Stimulated activated CD8-positive, alpha-beta memory T cell treated with anti-CD3 and anti-CD28 coated beads, Interleukin-7, amount 100 ng/mL, for 48 hours (primary cell): ENCODE measurements around the gene PDE4B.

ENCODE experiments used
- DNase-seq, 2 donors: peaks; one replicate each; pipeline ENCODE4 v3.0.0-alpha.2; 2020; ENCODE audit warnings: low read depth in 1 of 2; ENCODE audit errors: extremely low read depth in 1 of 2

Gene PDE4B

GRCh38 chr1:66325594-66326380 is 533.1 kb downstream of the PDE4B start:
- no peak for DNase-seq

GRCh38 chr1:66326867-66327266 is 534.2 kb downstream of the PDE4B start:
- DNase-seq, result no peak

- DNase-seq, result no peak
Observed at GRCh38 chr1:66327588-66327987, 534.9 kb downstream of the PDE4B start.

DNA sequence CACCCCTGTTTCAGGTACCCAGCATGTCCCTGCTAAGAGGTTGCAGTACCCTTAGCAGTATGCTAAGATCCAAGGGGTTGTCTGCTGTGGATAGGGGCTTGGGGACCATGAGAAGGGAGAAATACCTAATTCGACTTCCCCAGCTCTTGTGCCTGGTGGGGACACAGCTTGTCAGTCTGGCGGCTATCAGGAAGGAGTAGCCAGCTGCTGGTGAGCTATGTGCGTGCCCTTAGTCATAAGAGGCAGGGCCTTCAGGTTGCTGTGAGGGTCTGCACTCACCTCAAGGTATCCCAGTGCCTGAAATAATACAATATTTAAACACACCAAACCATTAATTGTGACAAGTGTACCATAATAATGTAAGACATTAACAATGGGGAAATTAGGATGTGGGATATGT is 536.2 kb downstream of the PDE4B start:
- DNase-seq, result no peak

- no peak for DNase-seq
Observed at GRCh38 chr1:66330722-66331141, 538.0 kb downstream of the PDE4B start.

DNA sequence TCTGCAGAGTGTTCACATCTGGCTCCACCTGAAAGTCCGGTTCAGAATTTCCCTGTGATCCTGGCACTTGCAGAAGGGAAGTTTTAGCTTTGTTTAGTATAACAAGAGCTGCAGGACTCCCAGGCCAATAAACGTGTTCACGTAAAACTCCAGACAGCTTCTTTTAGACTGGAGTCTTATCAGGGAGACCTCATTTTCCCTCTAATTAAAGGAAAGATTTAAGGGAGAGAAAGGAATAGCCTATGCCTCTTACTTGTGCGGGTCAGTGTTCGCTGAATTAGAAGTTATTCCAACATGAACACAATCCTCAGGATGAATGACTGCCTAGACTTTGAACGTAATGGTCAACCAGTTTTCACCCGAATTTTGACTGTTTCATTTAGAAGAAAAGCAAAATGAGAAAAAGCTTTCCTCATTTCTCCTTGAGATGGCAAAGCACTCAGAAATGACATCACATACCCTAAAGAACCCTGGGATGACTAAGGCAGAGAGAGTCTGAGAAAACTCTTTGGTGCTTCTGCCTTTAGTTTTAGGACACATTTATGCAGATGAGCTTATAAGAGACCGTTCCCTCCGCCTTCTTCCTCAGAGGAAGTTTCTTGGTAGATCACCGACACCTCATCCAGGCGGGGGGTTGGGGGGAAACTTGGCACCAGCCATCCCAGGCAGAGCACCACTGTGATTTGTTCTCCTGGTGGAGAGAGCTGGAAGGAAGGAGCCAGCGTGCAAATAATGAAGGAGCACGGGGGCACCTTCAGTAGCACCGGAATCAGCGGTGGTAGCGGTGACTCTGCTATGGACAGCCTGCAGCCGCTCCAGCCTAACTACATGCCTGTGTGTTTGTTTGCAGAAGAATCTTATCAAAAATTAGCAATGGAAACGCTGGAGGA is 539.2 kb downstream of the PDE4B start:
- peak in 1 of 2 donors; percentile 26 for DNase-seq

DNA sequence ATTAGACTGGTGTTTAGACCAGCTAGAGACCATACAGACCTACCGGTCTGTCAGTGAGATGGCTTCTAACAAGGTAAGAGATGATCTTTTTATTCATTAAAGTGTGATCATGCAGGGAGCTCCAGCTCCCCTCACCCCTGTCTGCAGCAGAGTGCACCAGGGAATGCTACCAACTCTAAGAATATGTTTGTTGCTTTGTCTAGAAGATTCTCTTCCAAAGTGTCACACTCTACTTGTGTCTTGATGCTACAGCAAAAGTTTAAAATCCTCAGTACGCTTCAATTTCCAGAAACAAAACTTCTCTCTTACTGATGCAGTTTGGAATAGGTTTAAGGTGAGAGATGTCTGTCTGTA is 539.8 kb downstream of the PDE4B start:
- no peak for DNase-seq

- no peak for DNase-seq
Observed at GRCh38 chr1:66333466-66334199, 540.9 kb downstream of the PDE4B start.

- no peak for DNase-seq
Observed at GRCh38 chr1:66334318-66334717, 541.6 kb downstream of the PDE4B start.

DNA sequence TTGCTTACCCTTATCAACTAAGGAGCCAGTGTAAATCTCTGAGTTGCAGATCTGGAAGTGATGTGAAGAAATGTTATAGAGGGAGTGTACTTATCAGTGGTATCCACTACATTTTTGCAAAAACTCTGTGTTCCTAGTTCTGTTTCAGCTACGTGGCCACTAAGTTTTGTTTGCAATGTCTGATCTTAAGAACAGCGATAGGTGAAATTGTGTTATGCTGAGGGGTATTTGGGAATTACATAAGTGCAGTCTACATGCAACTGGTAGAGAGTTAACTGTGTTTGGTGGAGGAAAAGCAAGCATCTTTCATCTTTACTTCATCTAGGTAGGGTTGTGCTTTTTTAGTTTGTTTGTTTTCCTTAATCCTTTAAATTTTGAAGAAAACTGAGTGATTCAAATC is 542.4 kb downstream of the PDE4B start:
- no peak for DNase-seq

- peak; percentile 54 to 69 for DNase-seq
Observed at GRCh38 chr1:66335859-66336640, 543.4 kb downstream of the PDE4B start.

DNA sequence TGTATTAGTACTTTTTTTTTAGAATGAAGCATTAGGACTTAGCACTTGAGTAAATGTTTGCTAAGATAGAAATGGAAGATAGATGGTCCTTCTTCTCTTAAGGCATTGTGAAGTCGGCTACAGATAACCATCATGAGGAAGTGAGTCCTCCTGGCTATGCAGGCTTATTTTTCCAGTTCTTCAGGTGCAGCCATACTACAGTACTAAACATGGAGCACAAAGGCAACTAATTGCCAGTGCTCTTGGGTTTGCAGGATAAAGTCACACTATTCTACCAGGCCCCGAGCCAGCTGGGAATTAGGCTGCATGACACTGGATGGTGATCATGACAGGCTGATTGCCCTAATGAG is 543.9 kb downstream of the PDE4B start:
- no peak for DNase-seq

DNA sequence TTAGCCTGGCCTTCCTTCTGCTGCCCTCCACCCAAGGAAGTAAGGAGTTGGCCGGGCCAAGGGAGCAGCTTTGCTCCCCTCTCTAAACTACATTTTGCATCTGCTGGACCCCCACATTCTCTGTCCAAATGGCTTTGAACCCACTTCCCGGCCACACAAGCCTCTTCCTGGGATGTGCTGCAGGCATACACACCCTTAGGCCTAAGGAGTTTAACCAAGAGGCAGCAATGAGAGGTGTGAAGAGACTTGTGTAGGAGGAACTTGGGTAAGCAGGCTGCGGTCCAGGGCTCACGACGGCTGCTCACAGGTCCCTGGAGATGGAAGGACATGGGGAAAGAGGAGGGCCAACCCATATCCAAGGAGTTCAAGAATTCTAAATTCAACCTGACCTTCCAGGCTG is 544.6 kb downstream of the PDE4B start:
- DNase-seq, result no peak

DNA sequence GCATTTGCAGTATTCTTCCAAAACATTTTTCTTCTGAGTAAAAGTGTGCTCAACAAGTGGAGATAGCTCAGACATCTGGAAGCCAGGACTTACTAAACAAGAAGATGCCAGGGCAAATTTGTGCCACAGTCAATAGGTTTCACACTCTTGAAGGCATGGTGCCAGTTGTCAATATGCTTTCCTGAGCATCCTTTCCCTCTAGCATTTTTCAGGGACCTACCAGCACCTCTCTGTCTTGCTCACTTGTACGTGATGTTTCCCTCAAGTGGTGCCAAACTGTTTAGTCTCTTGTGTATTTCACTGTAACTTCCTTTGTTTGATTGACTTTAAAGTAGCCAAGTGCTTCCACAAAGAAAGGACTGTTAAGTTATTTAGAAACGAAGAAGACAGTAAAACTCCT is 547.2 kb downstream of the PDE4B start:
- DNase-seq, result no peak

GRCh38 chr1:66341446-66342089 is 548.9 kb downstream of the PDE4B start:
- no peak for DNase-seq

GRCh38 chr1:66342707-66343106 is 550.0 kb downstream of the PDE4B start:
- no peak for DNase-seq

DNA sequence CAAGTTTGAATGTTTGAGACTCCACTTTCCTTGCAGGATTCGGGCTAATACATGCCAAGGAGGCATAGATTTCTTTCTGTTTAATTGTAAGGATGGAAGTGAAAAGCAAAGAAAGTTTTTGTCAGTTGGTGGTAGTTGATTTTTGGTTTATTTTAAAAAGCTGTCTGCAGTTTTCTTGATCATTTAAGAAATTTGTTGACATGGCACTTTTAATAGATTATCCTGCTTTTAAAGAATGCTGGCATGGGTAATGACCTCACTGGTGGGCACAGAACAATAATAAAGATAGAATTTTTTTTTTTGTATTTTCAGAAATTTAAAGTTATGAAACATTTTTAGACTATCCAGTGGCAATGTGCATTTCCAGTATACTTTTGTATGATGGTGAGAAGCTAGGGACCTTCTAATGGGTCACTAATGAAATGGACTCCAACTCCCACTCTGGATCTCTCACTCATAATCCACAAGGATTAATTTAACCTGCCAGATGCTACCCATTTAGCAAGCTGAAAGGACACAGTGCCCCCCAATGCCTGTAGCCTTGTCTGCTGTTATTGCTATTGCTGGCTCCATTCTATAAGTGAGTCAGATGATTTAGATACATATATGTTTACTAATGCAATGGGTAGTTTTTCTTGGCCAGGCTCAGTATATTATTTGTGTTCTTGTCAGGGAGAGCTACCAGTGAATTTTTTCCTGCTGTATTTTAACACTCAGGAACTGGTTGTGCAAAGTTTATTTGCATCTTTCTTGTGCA is 551.1 kb downstream of the PDE4B start:
- no peak for DNase-seq

GRCh38 chr1:66346057-66346795 is 553.5 kb downstream of the PDE4B start:
- DNase-seq, result no peak

DNA sequence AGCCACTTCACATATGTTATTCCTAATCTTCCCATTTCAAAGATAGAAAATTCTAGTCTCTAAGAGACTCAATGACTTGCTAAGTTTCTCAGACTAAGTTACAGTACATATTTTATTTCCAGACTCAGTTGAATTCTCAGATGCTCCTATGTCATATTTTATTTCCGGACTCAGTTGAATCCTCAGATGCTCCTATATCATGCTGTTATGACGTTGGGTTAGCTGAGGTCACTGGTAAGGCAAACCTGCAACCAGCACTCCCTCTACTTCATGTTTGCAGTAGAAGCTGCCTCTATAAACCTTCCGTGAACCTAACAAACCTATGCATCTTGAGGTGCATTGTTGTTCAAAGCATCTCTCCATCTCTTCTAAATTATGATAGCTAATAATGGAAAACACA is 554.2 kb downstream of the PDE4B start:
- DNase-seq, result no peak
